ENCODE data around the gene MEA1.
"Not testable (repeated sequence)": the region's sequence is repeated elsewhere in the genome, so short reads cannot be mapped to it uniquely, and the experiment has no call there.

Gene MEA1

DNA sequence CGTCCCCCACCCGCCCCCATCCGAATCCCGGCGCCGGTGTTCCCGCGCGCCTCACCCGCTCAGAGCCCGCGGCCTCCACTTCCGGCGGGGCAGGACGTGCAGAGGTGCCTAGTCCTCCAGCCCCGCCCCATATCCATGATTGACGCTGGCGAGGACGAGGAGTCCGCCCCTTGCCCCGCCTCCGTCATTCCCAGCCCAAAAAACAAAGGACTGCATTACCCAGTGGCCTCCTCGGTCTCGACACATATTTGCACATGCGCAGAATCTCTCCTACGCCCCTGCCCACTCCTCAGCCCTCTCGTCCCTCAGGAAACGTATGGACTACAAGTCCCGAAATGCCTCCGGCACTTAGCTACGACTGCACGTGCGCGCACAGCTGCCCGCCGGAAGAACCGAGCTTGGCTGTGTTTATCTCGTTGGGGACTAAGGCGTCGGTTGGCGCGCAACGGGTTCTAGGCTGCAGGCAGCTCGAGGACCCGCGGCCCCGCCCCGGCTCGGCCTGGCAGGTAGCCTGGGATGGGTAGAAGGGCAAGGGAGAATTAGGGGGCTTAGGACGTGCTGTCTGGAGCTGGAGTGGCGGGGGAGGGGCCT lies at the start of gene MEA1, which contains the start of gene KLHDC3:
TSS of gene MEA1 (minus strand) at position 104 of the 591 bp plus-strand sequence. CDS start 133 bp downstream, outside the sequence.
TSS of gene KLHDC3 (plus strand) at position 407 of the 591 bp plus-strand sequence. CDS start 2,944 bp downstream, outside the sequence.
- peak; percentile 99 to 100 for DNase-seq

DNA sequence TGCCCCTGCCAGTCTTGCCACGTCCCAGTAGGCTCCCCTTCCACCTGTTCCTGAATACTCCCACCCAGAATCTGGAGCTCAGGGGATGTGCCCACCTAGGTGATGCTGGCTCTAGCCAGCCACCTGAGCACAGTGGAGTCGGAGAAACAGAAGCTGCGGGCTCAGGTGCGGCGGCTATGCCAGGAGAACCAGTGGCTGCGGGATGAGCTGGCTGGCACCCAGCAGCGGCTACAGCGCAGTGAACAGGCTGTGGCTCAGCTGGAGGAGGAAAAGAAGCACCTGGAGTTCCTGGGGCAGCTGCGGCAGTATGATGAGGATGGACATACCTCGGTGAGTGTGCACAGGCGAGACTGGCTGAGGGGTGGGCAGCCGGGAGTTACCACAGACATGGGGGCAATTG lies 49.1 kb upstream of the MEA1 start:
- DNase-seq: no peak

DNA sequence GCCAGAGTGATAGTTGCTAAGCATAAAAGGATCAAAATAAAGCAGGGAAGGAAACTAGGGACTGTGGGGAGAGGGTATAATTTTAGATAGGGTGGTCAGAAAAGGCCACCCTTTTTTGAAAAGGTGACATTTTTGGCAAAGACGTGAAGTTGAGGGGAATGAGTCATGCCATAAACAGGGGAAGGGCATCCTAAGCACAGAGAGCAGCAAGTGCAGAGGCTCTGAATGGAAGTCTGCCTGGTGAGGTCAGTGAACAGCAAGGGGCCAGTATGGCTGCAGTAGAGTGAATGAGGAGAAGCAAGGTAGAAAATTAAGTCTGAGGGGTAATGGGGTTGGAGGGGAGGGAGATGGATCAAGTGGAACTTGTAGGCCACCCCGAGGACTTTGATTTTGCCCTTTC lies 48.1 kb upstream of the MEA1 start:
- DNase-seq: no peak

DNA sequence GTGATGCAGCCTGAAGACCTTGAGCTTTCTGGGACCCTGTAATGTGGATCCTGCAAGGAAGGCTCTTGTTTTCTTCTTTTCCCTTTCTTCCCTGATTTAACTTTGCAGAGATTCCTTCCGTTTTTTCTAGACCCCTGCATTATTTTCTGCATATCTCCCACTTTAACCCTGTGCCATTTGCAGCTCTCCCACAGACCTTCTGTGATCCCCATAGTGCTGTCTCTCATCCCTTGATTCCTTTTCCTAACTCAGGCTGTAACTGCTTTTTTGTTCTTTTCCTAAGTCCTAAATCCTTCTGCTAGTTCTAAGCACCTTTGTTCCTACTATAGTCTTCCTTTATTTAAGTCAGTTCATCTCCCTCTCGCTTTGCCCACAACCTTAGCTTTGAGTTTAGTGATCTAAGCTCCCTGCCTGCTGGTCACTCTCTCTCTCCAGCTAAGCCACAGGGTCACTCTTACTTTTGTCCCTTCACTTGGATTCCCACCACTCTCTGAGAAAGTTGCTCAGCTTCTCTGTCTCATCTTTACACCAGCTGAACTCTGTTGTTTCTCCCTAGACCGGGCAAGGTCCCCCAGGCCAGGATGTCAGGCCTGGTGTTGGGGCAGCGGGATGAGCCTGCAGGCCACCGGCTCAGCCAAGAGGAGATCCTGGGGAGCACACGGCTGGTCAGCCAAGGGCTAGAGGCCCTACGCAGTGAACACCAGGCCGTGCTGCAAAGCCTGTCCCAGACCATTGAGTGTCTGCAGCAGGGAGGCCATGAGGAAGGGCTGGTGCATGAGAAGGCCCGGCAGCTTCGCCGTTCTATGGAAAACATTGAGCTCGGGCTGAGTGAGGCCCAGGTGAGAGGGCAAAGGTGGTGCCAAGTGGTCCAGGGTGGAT lies 47.2 kb upstream of the MEA1 start:
- no peak for DNase-seq

- DNase-seq: no peak
These were observed 46.4 kb upstream of the MEA1 start for GRCh38 chr6:43060034-43060754.

DNA sequence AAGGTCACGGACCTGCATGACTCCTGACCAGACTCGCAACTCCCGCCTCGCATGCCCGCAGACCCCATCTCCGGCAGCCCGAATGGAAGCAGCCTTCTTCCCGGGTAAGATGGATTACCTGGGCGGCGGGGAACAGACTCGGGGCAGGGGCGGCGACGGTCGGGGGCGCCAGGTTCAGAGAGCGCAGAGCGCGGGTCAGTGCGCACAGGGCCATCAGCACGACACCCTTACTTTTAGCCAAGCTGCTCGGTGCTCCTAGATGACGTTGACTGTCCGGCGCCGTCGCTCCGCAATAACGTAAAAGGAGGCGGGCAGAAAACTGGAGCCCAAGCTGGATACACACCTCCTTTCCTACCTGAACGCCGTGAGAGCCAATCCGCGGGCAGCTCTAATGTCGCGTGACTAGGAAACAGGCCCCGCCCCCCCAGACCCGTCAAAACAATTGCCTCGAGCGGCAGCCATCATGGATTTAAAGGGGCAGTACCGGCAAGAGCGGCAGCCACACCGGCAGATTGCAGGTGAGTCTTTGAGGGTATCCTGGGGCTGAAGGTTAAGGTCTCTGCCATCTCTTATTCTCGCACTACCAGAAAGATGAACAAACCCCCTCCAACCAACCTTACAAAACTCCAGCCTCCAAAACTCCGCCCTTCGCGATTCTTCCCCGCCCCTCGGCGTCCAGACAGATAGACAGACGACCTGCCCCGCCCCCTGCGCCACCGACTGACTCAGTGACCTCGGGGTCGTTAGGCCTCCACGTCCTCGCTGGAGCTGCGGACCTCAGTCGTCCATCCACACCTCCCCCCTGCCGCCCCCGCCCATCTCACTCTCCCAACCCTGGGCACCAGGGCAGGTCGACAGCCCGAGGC lies 45.7 kb upstream of the MEA1 start, which contains the start of the genes KLC4 and MRPL2:
TSS of gene KLC4 (plus strand) at position 464 of the 866 bp plus-strand sequence. CDS start 1,705 bp downstream, outside the sequence.
TSS of gene MRPL2 (minus strand) at position 267 of the 866 bp plus-strand sequence. CDS start at position 214, 53 bp downstream.
- peak; percentile 98 for DNase-seq

DNA sequence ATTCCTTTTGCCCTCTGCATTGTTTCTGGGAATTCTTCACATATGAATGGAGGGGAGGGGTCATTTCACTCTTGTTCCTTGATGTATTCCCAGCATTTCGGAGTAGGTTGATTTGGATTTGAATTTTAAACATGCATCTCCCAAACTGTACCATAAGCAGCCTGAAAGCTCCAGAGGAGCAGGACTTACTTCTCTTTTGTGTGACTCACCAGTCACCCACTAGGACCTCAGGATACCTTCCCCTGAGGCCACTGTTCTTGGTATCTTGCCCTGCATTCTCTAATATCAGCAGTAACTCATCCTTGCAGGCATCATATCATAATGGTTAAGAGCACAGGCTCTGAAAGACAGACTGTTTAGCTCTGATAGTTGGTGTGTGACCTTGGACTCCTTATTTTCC lies 44.8 kb upstream of the MEA1 start:
- DNase-seq: no peak

DNA sequence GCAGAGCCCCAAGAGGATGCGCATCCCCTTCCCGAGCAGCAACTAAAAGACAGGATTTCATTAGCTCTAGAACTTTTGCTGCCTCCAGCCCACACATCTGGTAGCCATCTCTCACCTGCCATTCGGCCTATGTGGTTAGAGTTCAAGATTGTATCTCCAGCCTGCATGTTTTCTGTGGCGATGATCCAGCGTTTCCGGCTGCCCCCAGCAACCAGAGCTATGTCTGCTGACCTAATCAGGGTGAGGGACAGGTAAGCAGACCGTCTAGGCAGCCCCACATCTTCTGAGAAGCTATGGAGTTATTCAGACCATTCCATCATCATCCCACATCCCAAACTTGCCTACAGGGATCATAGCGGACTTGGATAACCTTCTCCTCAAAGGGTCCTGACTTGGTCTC lies 42.2 kb upstream of the MEA1 start:
- DNase-seq: no peak

- DNase-seq: no peak
These were observed 40.6 kb upstream of the MEA1 start for GRCh38 chr6:43054206-43054943.

- DNase-seq: peak; percentile 90 to 94
These were observed 39.9 kb upstream of the MEA1 start, which contains the start of gene CUL7 for GRCh38 chr6:43053545-43054205. TSS of gene CUL7 (minus strand) at chr6:43053851. CDS start at chr6:43052788, 1,063 bp downstream.

DNA sequence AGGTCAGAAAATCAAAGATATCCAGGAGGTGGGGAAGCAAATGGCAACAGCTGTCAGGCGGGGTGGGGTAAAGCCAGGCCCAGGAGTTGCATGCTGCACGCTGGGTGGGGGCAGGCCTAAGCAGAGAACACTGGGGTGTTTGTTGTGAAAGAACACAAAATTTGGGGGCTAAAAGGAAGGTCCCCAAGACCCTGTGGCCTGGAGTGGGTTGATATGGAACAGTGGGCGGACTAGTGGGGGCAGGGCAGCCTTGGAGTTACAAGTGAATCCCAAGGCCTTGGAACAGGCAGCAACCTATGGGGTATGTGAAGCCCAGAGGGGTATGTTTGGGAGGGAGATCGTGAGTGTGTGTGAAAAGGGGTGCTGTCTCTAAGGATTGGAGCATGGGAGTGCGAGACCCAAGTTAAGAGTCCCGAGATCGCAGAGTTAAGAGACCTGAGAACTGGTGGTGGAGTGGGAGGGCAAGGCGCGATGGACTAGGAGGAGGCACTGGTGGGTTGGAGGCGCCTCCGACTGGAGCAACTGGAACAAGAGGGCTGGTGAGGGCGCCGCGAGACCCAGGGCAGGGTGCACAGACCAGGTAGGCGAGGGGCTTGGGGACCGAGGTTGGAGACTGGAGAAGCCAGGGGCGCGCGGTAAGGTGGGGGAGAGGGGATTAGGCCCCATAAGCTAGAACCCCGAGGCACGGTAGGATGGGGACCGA lies 39.2 kb upstream of the MEA1 start:
- peak in 1 of 2 experiments; percentile 41 for DNase-seq

- no peak for DNase-seq
These were observed 38.6 kb upstream of the MEA1 start for GRCh38 chr6:43052225-43052841.

DNA sequence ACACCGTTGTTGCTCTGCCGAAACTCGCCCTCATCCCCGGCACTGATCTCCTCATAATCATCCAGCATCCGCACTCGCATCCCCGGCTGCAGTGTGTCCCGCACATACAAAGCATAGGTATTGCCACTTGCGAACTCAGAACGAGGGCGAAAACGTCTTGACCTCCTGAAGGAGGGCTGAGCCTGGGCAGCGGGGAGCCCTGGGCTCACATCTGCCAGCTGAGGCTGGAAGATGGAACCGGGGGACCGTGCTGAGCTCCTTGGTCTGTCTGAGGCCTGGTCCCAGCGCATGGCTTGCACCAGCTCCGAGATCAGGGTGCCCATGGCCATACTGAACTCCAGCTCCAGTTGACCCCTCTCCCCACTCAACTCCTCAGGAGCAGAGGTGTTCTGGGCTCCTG lies 37.2 kb upstream of the MEA1 start:
- no peak for DNase-seq

DNA sequence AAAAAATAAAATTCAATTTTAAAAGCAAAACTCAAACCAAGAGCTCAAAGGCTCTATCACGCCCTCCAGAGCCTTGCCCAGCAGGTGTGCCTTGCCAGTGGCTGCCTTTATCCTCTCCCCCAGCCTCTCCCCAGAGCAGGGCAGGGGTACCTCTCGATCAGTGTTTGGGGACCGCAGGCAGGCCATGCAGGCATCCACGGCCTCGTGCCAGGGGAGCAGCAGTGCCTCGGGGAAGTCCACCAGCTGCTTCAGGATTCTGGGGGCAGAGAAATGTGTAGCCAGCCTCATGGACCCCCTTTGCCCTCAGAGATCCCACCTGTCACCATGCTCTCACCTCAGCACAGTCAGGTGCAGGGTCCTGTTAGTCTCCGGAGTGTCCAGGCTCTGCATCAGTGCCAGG lies 34.3 kb upstream of the MEA1 start:
- no peak for DNase-seq

DNA sequence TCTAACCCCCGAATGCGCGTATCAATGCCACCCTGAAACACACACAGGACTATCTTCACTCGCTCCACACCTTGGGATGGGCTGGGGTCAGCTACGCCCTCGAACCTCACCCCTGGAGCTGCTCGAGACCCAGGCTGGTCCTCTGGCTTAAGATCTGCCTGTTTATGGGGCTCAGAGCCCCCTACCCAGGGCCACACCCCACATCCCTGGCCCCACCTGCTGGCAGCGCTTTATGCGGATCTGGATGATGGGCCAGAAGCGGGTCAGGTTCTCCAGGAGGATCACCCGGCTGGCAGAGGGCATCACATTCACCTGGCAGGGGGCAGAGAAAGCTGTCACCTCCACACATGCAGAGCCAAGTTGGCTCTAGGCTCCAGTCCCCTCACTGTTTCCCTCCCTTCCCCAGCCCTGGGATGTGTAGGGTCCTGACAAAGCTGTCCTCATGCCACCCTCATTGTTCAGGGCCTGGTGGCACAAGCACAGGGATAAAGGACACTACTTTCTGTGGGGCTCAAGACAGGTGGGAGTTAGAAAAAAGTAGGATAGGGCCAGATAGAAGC lies 31.7 kb upstream of the MEA1 start:
- no peak for DNase-seq

GRCh38 chr6:43043310-43043709 lies 29.6 kb upstream of the MEA1 start:
- no peak for DNase-seq

- not testable (repeated sequence) for DNase-seq
These were observed 27.7 kb upstream of the MEA1 start for GRCh38 chr6:43041475-43041874.

- no peak for DNase-seq
These were observed 27.0 kb upstream of the MEA1 start for GRCh38 chr6:43040542-43041257.

DNA sequence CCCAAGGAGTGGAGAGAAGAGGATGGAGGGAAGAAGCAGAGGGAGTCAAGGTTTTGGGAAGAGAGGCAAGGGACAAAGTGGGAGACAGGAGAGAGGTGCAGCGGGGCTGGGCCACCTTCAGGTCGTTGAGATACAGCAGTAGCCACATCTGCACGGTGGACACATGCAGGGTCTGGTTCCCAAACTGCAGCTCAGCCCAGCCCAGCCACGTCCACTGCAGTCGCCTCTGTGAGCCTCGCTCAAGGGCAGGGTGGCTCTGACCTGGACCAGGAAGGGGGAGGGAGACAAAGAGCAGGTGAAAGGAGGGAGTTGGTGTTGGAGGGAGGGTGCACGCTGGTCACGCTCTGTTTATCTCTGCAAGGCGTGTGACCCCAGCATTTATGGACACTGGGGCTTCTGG lies 25.0 kb upstream of the MEA1 start:
- no peak for DNase-seq
